Activated B cell treated with CpG ODN at 0.5 μM for 24 hours (primary cell): ENCODE measurements around the gene GALK2. TPM values are rescaled to one million over a fixed set of nuclear protein-coding genes. Genes with fewer than 3 reads are reported as not detected.

Experiments
- ATAC-seq: fragments of 200-7000 bp; cut with Tn5 transposase; one replicate; pipeline ENCODE4 v1.10.0; 2021; ENCODE audit warnings: low read depth, mild to moderate bottlenecking, moderate library complexity
- CTCF ChIA-PET: fragments of 350-600 bp; sonication (Branson Sonifier 250); formaldehyde crosslinking; loops from one replicate; lab custom pipeline; 2021; ENCODE audit warnings: antibody characterized with exemption; lab: Charles Lee
- POLR2A ChIA-PET: fragments of 350-600 bp; sonication (Branson Sonifier 250); formaldehyde crosslinking; loops from one replicate; lab custom pipeline; 2021; ENCODE audit warnings: antibody characterized with exemption; lab: Charles Lee
- DNase-seq: peaks from one replicate; pipeline ENCODE4 v3.0.0; 2022
- H3K27ac Mint-ChIP-seq: one replicate; pipeline ENCODE4 v1.8.0; 2020; ENCODE audit warnings: mixed read lengths
- H3K27me3 Mint-ChIP-seq: one replicate; pipeline ENCODE4 v1.8.0; 2021; ENCODE audit warnings: mixed read lengths
- H3K36me3 Mint-ChIP-seq: one replicate; pipeline ENCODE4 v1.8.0; 2021; ENCODE audit warnings: low read depth, mixed read lengths
- H3K4me1 Mint-ChIP-seq: one replicate; pipeline ENCODE4 v1.8.0; 2021; ENCODE audit warnings: mixed read lengths
- H3K4me3 Mint-ChIP-seq: one replicate; pipeline ENCODE4 v1.8.0; 2020; ENCODE audit warnings: mild to moderate bottlenecking, mixed read lengths
- H3K9me3 Mint-ChIP-seq: one replicate; pipeline ENCODE4 v1.8.0; 2020; ENCODE audit warnings: mixed read lengths
- CTCF ChIP-seq: fragments of 200-600 bp; IDR thresholded peaks from one replicate; pipeline ENCODE4 v1.8.0; 2022; ENCODE audit warnings: antibody characterized with exemption, mild to moderate bottlenecking
- intact Hi-C: fragments of 100-400 bp; cut with micrococcal nuclease; formaldehyde crosslinking; loops from one replicate; pipeline ENCODE4 v1.15.1; 2024
- total RNA-seq: library from RNA; stranded (reverse); gene quantifications from 2 replicates; pipeline ENCODE4 v1.2.3, GENCODE V29; 2022

GALK2 gene
- total RNA-seq, 1 donor from 2014 or later: 16.6 TPM

DNA sequence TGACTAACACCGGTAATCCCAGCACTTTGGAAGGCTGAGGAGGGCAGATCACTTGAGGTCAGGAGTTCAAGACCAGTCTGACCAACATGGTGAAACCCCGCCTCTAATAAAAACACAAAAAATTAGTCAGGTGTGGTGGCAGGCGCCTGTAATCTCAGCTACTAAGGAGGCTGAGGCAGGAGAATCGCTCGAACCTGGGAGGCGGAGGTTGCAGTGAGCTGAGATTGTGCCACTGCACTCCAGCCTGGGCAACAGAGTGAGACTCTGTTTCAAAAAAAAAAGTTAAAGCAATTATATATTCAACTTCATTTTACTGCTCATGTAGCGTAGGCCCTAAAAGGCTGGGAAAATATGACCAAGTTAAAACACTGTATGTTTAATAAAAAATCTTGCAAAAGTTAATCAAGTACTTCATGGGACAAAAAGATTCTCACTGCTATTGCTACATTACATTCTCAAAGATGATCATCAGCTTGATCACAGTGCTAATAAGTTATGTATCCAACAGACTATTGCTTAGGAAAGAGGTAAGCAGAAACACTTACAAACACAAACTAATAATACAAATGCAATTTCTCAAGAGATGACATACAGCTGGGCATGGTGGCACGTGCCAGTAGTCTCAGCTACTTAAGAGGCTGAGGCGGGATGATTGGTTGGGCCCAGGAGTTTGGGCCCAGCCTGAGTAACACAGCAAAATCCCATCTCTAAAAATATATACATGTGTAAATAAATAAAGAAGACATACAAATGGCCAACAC is 17.3 kb upstream of the GALK2 start:
- no peak overlapping the region for H3K27ac Mint-ChIP-seq
- intact Hi-C loops: no loop called here
- DNase-seq (no peak), ATAC-seq (no peak)
- H3K36me3 Mint-ChIP-seq: peaks cover 18% of the 10 kb centered on the region
- no peaks in the 10 kb centered on the region for H3K9me3 Mint-ChIP-seq
- TF ChIP-seq CTCF: no peak
- H3K27me3 Mint-ChIP-seq: no peaks in the 10 kb centered on the region
- H3K4me3 Mint-ChIP-seq: peak overlapping the region; percentile 58
- H3K4me1 Mint-ChIP-seq: peaks cover 60% of the 10 kb centered on the region
- ChIA-PET CTCF (no interaction called here), POLR2A (no interaction called here)

- Mint-ChIP-seq H3K4me1 (peaks cover 46% of the 10 kb centered on the region), H3K27me3 (no peaks in the 10 kb centered on the region), H3K27ac (peak overlapping the region; percentile 95), H3K4me3 (peak overlapping the region; percentile 95), H3K9me3 (no peaks in the 10 kb centered on the region), H3K36me3 (peaks cover 11% of the 10 kb centered on the region)
- intact Hi-C loops: loop anchor here (2.0 kb wide), 2 partner anchors 20 to 824 kb away; partner anchors contain the start of gene DUT
- no peak for DNase-seq
- no peak for TF ChIP-seq CTCF
- POLR2A ChIA-PET: interaction anchor here (0.5 to 1.6 kb wide), 4 partner anchors 12 to 276 kb away, joined by 4 to 18 read pairs (median 10); partner anchors contain the start of genes EID1 and SECISBP2L
- CTCF ChIA-PET: interaction anchor here (1.5 to 2.1 kb wide), 2 partner anchors 9 to 276 kb away, joined by 4 to 8 read pairs; partner anchors contain the start of gene EID1
- no peak for ATAC-seq
Observed at GRCh38 chr15:49154359-49154758, 15.7 kb upstream of the GALK2 start.

DNA sequence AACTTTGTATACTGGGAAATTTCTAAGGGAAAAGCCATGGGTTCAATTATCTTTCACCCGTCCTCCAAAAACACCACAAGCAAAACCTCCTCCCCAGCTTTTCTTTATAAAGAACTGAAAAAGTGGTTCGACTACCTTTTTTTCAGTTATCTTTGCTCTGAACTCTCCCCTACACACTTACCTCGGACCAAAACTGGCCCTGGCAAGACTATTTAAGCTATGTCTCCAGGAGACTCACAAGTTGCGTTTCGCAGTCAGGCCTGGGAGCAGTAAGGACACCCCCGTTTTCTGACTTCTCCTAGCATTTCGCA is 15.3 kb upstream of the GALK2 start:
- CTCF ChIA-PET: interaction anchor here (1.5 to 2.1 kb wide), 2 partner anchors 9 to 277 kb away, joined by 4 to 8 read pairs; partner anchors contain the start of gene EID1
- Mint-ChIP-seq H3K36me3 (peaks cover 10% of the 10 kb centered on the region), H3K9me3 (no peaks in the 10 kb centered on the region), H3K4me1 (peaks cover 44% of the 10 kb centered on the region), H3K4me3 (peak overlapping the region; percentile 95), H3K27ac (peak overlapping the region; percentile 95), H3K27me3 (no peaks in the 10 kb centered on the region)
- no peak for ATAC-seq
- DNase-seq: no peak
- no peak for TF ChIP-seq CTCF
- intact Hi-C loops: loop anchor here (1.0 to 5.0 kb wide), 10 partner anchors 16 to 1753 kb away; partner anchors contain the start of genes CEP152, DUT, EID1 and FAM227B
- POLR2A ChIA-PET: interaction anchor here (0.6 to 1.6 kb wide), 3 partner anchors 12 to 277 kb away, joined by 4 to 18 read pairs (median 13); partner anchors contain the start of genes EID1 and SECISBP2L

DNA sequence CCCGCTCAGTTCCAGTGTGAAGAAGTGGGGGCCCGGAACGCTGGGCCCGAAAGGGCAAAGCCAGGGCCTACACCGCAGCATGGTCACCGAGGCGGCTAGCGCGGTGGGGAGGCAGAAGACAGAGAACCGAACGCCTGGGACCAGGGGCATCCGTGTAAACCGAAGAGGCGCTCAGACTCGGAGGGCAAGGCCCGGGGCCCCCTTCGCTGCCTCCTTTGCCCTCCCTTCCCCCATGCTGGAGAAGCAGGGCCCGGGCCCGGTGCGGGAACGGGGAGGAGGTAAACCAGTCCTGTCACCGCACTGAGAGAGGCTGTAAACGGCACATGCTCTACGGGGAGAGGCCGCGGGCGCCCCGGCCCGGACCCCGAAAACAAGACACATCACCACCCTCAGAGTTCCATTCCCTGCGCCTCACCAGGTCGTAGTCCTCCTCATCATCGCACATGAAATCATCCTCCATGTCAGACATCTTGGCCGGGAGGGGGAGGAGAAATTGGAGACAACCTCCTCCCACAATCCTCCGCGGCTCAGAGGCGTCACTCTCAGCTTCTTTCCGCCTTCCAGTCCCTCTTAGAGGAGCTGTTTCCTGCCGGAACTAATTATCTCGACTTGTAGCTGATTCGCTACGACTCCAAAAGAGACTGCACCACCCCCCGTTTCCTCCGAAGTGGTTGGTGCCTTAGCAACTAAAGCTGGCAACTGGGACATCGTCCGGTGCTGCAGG is 14.8 kb upstream of the GALK2 start, which contains the start of gene COPS2:
Gene COPS2, minus strand, starts transcription at position 490 of the 724 bp plus-strand sequence. Its CDS starts 21 bp downstream, at position 469.
- peaks cover 43% of the 10 kb centered on the region for H3K4me1 Mint-ChIP-seq

More for the DNA sequence above, 14.8 kb upstream of the GALK2 start, which contains the start of gene COPS2:
- H3K4me3 Mint-ChIP-seq: peak within 1 kb of the TSS; percentile 95
- peak within 1 kb of the TSS; percentile 95 for H3K27ac Mint-ChIP-seq
- POLR2A ChIA-PET: interaction anchor here (0.6 to 1.9 kb wide), 13 partner anchors 9 to 1724 kb away, joined by 3 to 18 read pairs (median 9); partner anchors contain the start of genes CEP152, DTWD1, EID1 and FAM227B
- H3K36me3 Mint-ChIP-seq: peaks cover 10% of the 10 kb centered on the region
- CTCF ChIA-PET: interaction anchor here (1.0 to 2.1 kb wide), 4 partner anchors 9 to 277 kb away, joined by 3 to 8 read pairs (median 4); partner anchors contain the start of genes EID1 and SECISBP2L
- no peak for TF ChIP-seq CTCF
- H3K9me3 Mint-ChIP-seq: no peaks in the 10 kb centered on the region
- ATAC-seq (peak; percentile 93), DNase-seq (peak; percentile 78)
- intact Hi-C loops: loop anchor here (1.0 to 5.0 kb wide), 10 partner anchors 15 to 1752 kb away; partner anchors contain the start of genes CEP152, DUT, EID1 and FAM227B
- H3K27me3 Mint-ChIP-seq: no peaks in the 10 kb centered on the region
